ENCODE results near the gene METTL18. TPM values are rescaled to one million over a fixed set of nuclear protein-coding genes. Genes with fewer than 3 reads are reported as not detected.

Gene METTL18
- total and polyA plus RNA-seq, 2 of the 13 experiments (the other 11 are each of a cell fraction or from before 2014, with no cell fraction given): 2.7 to 6.7 TPM

DNA sequence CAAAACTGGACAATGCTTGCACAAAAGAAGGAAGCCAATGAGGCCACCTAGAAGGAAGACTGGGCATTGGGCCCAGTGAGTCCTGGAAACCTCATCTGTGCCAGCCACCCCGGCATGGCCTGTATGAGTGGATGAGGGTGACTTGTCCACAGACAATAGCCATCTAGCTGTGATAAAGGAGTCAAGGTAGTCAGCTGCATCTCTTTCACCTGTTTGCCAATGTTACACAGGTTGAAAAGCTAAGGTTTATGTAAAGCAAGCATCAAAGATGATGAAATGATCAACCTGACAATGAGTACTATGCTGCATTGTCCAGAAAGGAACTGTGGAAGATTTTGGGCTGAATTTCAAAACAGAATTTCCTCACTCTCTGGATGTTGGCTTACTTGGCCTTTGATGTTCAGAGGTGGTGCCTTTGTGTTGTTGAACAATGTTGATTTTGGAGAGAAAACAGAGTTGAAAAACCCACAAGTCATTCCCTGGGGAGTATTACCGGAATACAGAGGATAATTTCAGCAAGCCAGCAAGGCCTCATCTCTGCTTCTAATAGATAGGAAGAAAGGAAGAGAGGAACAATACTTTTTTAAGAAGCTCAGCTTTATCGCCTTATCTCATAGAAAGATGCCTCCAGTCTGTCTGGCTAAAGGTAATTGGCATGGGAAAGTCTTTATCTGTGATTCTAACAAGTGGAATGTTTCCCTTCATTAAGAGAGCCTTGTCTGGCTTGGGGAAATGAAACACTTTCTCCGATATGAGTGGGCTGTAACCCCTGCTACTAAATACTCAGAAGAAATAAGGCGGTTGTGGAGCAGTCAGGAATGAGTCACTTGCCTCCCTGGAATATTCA lies 49.5 kb downstream of the METTL18 start (continued):
- no peak for TF ChIP-seq ZNF350 (CRISPR knock-in tag; IDR thresholded peaks at IDR 0.05; ENCODE audit: borderline replicate concordance, low read depth)
- TF ChIP-seq, protein P1, sequence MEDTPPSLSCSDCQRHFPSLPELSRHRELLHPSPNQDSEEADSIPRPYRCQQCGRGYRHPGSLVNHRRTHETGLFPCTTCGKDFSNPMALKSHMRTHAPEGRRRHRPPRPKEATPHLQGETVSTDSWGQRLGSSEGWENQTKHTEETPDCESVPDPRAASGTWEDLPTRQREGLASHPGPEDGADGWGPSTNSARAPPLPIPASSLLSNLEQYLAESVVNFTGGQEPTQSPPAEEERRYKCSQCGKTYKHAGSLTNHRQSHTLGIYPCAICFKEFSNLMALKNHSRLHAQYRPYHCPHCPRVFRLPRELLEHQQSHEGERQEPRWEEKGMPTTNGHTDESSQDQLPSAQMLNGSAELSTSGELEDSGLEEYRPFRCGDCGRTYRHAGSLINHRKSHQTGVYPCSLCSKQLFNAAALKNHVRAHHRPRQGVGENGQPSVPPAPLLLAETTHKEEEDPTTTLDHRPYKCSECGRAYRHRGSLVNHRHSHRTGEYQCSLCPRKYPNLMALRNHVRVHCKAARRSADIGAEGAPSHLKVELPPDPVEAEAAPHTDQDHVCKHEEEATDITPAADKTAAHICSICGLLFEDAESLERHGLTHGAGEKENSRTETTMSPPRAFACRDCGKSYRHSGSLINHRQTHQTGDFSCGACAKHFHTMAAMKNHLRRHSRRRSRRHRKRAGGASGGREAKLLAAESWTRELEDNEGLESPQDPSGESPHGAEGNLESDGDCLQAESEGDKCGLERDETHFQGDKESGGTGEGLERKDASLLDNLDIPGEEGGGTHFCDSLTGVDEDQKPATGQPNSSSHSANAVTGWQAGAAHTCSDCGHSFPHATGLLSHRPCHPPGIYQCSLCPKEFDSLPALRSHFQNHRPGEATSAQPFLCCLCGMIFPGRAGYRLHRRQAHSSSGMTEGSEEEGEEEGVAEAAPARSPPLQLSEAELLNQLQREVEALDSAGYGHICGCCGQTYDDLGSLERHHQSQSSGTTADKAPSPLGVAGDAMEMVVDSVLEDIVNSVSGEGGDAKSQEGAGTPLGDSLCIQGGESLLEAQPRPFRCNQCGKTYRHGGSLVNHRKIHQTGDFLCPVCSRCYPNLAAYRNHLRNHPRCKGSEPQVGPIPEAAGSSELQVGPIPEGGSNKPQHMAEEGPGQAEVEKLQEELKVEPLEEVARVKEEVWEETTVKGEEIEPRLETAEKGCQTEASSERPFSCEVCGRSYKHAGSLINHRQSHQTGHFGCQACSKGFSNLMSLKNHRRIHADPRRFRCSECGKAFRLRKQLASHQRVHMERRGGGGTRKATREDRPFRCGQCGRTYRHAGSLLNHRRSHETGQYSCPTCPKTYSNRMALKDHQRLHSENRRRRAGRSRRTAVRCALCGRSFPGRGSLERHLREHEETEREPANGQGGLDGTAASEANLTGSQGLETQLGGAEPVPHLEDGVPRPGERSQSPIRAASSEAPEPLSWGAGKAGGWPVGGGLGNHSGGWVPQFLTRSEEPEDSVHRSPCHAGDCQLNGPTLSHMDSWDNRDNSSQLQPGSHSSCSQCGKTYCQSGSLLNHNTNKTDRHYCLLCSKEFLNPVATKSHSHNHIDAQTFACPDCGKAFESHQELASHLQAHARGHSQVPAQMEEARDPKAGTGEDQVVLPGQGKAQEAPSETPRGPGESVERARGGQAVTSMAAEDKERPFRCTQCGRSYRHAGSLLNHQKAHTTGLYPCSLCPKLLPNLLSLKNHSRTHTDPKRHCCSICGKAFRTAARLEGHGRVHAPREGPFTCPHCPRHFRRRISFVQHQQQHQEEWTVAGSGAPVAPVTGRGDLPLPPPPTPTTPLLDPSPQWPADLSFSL (CRISPR knock-in tag; IDR thresholded peaks at IDR 0.05): no peak
- TF ChIP-seq HDAC2 (CRISPR knock-in tag; IDR thresholded peaks at IDR 0.05): peak; percentile 67; the same call in 1 of the 2 replicates
- TF ChIP-seq, protein P2, sequence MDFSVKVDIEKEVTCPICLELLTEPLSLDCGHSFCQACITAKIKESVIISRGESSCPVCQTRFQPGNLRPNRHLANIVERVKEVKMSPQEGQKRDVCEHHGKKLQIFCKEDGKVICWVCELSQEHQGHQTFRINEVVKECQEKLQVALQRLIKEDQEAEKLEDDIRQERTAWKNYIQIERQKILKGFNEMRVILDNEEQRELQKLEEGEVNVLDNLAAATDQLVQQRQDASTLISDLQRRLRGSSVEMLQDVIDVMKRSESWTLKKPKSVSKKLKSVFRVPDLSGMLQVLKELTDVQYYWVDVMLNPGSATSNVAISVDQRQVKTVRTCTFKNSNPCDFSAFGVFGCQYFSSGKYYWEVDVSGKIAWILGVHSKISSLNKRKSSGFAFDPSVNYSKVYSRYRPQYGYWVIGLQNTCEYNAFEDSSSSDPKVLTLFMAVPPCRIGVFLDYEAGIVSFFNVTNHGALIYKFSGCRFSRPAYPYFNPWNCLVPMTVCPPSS (IDR thresholded peaks at IDR 0.05): no peak
- TF ChIP-seq, protein P3, sequence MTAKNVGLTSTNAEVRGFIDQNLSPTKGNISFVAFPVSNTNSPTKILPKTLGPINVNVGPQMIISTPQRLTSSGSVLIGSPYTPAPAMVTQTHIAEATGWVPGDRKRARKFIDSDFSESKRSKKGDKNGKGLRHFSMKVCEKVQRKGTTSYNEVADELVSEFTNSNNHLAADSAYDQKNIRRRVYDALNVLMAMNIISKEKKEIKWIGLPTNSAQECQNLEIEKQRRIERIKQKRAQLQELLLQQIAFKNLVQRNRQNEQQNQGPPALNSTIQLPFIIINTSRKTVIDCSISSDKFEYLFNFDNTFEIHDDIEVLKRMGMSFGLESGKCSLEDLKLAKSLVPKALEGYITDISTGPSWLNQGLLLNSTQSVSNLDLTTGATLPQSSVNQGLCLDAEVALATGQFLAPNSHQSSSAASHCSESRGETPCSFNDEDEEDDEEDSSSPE (CRISPR knock-in tag; IDR thresholded peaks at IDR 0.05): no peak
- TF ChIP-seq FOXJ3 (CRISPR knock-in tag; IDR thresholded peaks at IDR 0.05; ENCODE audit: borderline replicate concordance): peak; percentile 58; the same call in 1 of the 2 replicates
- TF ChIP-seq CBX5 (CRISPR knock-in tag; IDR thresholded peaks at IDR 0.05; ENCODE audit: borderline replicate concordance): peak; percentile 84
- 0 out of 2 replicates have a peak, but pooled peaks have one; percentile 21 for TF ChIP-seq ZNF556 (CRISPR knock-in tag; IDR thresholded peaks at IDR 0.05; ENCODE audit: borderline replicate concordance)
- TF ChIP-seq ZBTB7B (CRISPR knock-in tag; IDR thresholded peaks at IDR 0.05): no peak
- TF ChIP-seq GATAD2A (CRISPR knock-in tag; IDR thresholded peaks at IDR 0.05): peak; percentile 91
- TF ChIP-seq ZNF614 (CRISPR knock-in tag; IDR thresholded peaks at IDR 0.05; ENCODE audit: borderline replicate concordance): 0 out of 2 replicates have a peak, but pooled peaks have one; percentile 48
- TF ChIP-seq FOXO1 (CRISPR knock-in tag; IDR thresholded peaks at IDR 0.05): peak; percentile 80; the same call in 1 of the 2 replicates
- TF ChIP-seq, protein P4, sequence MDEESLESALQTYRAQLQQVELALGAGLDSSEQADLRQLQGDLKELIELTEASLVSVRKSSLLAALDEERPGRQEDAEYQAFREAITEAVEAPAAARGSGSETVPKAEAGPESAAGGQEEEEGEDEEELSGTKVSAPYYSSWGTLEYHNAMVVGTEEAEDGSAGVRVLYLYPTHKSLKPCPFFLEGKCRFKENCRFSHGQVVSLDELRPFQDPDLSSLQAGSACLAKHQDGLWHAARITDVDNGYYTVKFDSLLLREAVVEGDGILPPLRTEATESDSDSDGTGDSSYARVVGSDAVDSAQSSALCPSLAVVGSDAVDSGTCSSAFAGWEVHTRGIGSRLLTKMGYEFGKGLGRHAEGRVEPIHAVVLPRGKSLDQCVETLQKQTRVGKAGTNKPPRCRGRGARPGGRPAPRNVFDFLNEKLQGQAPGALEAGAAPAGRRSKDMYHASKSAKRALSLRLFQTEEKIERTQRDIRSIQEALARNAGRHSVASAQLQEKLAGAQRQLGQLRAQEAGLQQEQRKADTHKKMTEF (CRISPR knock-in tag; IDR thresholded peaks at IDR 0.05): peak; percentile 81
- peak; percentile 16 for TF ChIP-seq XRCC5 (optimal IDR thresholded peaks at IDR 0.05; ENCODE audit: low read length)
- TF ChIP-seq, protein P5, sequence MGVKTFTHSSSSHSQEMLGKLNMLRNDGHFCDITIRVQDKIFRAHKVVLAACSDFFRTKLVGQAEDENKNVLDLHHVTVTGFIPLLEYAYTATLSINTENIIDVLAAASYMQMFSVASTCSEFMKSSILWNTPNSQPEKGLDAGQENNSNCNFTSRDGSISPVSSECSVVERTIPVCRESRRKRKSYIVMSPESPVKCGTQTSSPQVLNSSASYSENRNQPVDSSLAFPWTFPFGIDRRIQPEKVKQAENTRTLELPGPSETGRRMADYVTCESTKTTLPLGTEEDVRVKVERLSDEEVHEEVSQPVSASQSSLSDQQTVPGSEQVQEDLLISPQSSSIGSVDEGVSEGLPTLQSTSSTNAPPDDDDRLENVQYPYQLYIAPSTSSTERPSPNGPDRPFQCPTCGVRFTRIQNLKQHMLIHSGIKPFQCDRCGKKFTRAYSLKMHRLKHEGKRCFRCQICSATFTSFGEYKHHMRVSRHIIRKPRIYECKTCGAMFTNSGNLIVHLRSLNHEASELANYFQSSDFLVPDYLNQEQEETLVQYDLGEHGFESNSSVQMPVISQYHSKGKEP (CRISPR knock-in tag; IDR thresholded peaks at IDR 0.05): 0 out of 2 replicates have a peak, but pooled peaks have one; percentile 39
- no peak for TF ChIP-seq PHF5A (CRISPR knock-in tag; IDR thresholded peaks at IDR 0.05; ENCODE audit: low read depth, unreplicated experiment)
- peak; percentile 81; the same call in 1 of the 2 replicates for TF ChIP-seq ZNF12 (CRISPR knock-in tag; IDR thresholded peaks at IDR 0.05)
